Tibial artery (tissue), 4 donors: ENCODE data around the gene SMOC2.
"Not testable (repeated sequence)": the region's sequence is repeated elsewhere in the genome, so short reads cannot be mapped to it uniquely, and the experiment has no call there.

Source experiments
- DNase-seq, 2 donors: peaks; one replicate each; pipeline ENCODE4 v3.0.0-alpha.2; 2019
- H3K27ac ChIP-seq, 2 donors: fragments of 200-600 bp; sonication (generic) in 1 of 2; 1 replicate in 1 of 2; 2 replicates in 1 of 2; pipeline ENCODE4 v1.5.1; 2018 to 2019; ENCODE audit warnings: mild to moderate bottlenecking in 1 of 2
- H3K27me3 ChIP-seq, 2 donors: fragments of 200-600 bp; sonication (generic) in 1 of 2; one replicate each; pipeline versions ENCODE4 v1.5.1 to v1.6.0; 2016 to 2019
- H3K36me3 ChIP-seq, 3 donors: fragments of 200-600 bp; sonication (generic) in 2 of 3; one replicate each; pipeline ENCODE4 v1.5.1; 2016 to 2019; ENCODE audit warnings: mild to moderate bottlenecking in 2 of 3
- H3K4me1 ChIP-seq, 4 donors: fragments of 200-600 bp; sonication (generic) in 2 of 4; 1 replicate in 3 of 4; 2 replicates in 1 of 4; pipeline ENCODE4 v1.5.1; 2016 to 2019
- H3K4me3 ChIP-seq, 2 donors: fragments of 200-600 bp; sonication (generic) in 1 of 2; 1 replicate in 1 of 2; 2 replicates in 1 of 2; pipeline ENCODE4 v1.5.1; 2018 to 2019; ENCODE audit warnings: mild to moderate bottlenecking in 2 of 2
- H3K9me3 ChIP-seq, 3 donors: fragments of 200-600 bp; sonication (generic) in 1 of 3; one replicate each; pipeline ENCODE4 v1.5.1; 2016 to 2019
- CTCF ChIP-seq, 2 experiments: fragments of 200-600 bp in 1 of 2; fragments of 450-650 bp in 1 of 2; IDR thresholded peaks; one replicate each; pipeline ENCODE4 v1.5.1; 2017 to 2019; ENCODE audit warnings: antibody characterized with exemption in 2 of 2, mild to moderate bottlenecking in 1 of 2, moderate library complexity in 1 of 2
- intact Hi-C: fragments of 100-400 bp; cut with DNase I; formaldehyde crosslinking; loops from one replicate; pipeline ENCODE4 v1.15.0; 2023; ENCODE audit warnings: low total_unique reads

SMOC2 gene

GRCh38 chr6:168704678-168705077 lies 263.7 kb downstream of the SMOC2 start:
- Histone ChIP-seq H3K9me3 (no peaks in the 10 kb centered on the region), H3K4me3 (no peak overlapping the region), H3K4me1 (peaks cover 0 to 37% (median 9%) of the 10 kb centered on the region in 4 donors), H3K27ac (no peak overlapping the region), H3K27me3 (no peaks in the 10 kb centered on the region), H3K36me3 (no peaks in the 10 kb centered on the region)
- no peak for TF ChIP-seq CTCF (IDR thresholded peaks at IDR 0.05)
- intact Hi-C loops = no loop called here
- DNase-seq = no peak

- H3K27ac ChIP-seq, H3K4me3 ChIP-seq, intact Hi-C loops, H3K27me3 ChIP-seq, DNase-seq, H3K9me3 ChIP-seq, H3K36me3 ChIP-seq: not testable (repeated sequence)
- H3K4me1 ChIP-seq = peaks cover 0 to 31% (median 7%) of the 10 kb centered on the region in 4 donors
These were observed 264.3 kb downstream of the SMOC2 start for GRCh38 chr6:168705271-168705670.

GRCh38 chr6:168706471-168707177 lies 265.6 kb downstream of the SMOC2 start:
- intact Hi-C loops = no loop called here
- DNase-seq = no peak
- no peak overlapping the region for H3K4me3 ChIP-seq
- no peaks in the 10 kb centered on the region for H3K9me3 ChIP-seq
- no peak overlapping the region for H3K27ac ChIP-seq
- no peak for TF ChIP-seq CTCF (IDR thresholded peaks at IDR 0.05)
- H3K27me3 ChIP-seq = no peaks in the 10 kb centered on the region
- peaks cover 0 to 28% (median 3%) of the 10 kb centered on the region in 4 donors for H3K4me1 ChIP-seq
- no peaks in the 10 kb centered on the region for H3K36me3 ChIP-seq

GRCh38 chr6:168708526-168708925 lies 267.5 kb downstream of the SMOC2 start:
- Histone ChIP-seq H3K36me3 (no peaks in the 10 kb centered on the region), H3K4me1 (peaks cover 0 to 25% (median 3%) of the 10 kb centered on the region in 4 donors), H3K27me3 (no peaks in the 10 kb centered on the region), H3K9me3 (no peaks in the 10 kb centered on the region), H3K4me3 (no peak overlapping the region), H3K27ac (no peak overlapping the region)
- no peak for TF ChIP-seq CTCF (IDR thresholded peaks at IDR 0.05)
- DNase-seq = no peak
- intact Hi-C loops = no loop called here

GRCh38 chr6:168708984-168709383 lies 268.0 kb downstream of the SMOC2 start:
- Histone ChIP-seq H3K27me3 (no peaks in the 10 kb centered on the region), H3K4me1 (peaks cover 0 to 20% (median under 1%) of the 10 kb centered on the region in 4 donors), H3K9me3 (no peaks in the 10 kb centered on the region), H3K4me3 (no peak overlapping the region), H3K36me3 (no peaks in the 10 kb centered on the region), H3K27ac (no peak overlapping the region)
- intact Hi-C loops = no loop called here
- TF ChIP-seq CTCF (IDR thresholded peaks at IDR 0.05) = no peak
- no peak for DNase-seq

GRCh38 chr6:168709390-168709789 lies 268.4 kb downstream of the SMOC2 start:
- Histone ChIP-seq H3K4me3 (no peak overlapping the region), H3K27ac (no peak overlapping the region)

More at GRCh38 chr6:168709390-168709789, 268.4 kb downstream of the SMOC2 start:
- Histone ChIP-seq H3K36me3 (no peaks in the 10 kb centered on the region), H3K9me3 (no peaks in the 10 kb centered on the region), H3K4me1 (peaks cover 0 to 16% (median 0%) of the 10 kb centered on the region in 4 donors), H3K27me3 (no peaks in the 10 kb centered on the region)
- TF ChIP-seq CTCF (IDR thresholded peaks at IDR 0.05) = no peak
- DNase-seq = no peak
- intact Hi-C loops = no loop called here
